HG02759 (cell line): ENCODE results near the gene MYL12B.
"Not testable (repeated sequence)": the region's sequence is repeated elsewhere in the genome, so short reads cannot be mapped to it uniquely, and the experiment has no call there.

Experiments used
- ATAC-seq: cut with Tn5 transposase; IDR thresholded peaks from one replicate; pipeline ENCODE4 v1.9.1; 2021; ENCODE audit warnings: mild to moderate bottlenecking, moderate library complexity; ENCODE audit not compliant: unreplicated experiment

MYL12B gene

DNA sequence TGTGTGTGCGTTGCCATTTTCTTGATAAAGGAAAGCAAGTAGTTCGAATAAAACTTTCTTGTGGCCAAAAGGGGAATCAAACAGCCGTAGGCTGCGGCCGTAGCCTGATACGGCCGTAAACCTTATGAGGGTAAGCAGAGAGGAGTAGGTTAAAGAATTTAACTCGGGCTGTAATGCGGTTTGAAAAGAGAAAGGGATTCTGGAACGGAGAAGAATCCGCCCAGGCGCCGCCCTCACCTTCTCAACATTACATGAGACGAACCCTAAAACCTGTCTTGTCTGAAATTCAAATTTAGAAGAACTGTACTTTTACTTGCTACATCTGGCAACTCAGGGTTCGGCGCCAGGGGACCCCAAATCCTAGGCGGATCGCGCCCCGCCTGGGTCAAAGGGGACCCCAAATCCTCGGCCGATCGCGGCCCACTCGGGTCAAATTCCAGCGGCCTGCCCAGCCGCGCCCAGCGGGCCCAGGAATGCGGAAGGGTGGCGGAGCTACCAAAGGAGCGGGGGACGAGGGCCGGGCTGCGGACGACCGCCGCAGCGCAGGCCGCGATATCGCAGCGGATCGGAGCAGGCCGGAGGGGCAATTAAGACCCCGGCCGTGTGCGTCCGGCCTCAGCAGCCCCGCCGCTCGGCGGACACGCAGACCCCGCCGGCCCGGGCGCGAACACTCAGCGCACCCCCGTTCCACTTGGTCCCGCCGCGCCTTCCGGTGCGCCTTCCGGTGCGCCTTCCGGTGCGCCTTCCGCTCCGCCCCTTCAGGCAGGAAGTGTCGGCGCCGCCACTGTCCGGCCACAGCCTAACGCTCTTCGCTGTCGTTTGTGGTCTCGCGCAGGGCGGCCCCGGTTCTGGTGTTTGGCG lies at the start of gene MYL12B:
Gene MYL12B (plus strand): TSS at position 761 of the 861 bp plus-strand sequence. CDS start 10,766 bp downstream, outside the sequence.
- peak; percentile 89 for ATAC-seq

DNA sequence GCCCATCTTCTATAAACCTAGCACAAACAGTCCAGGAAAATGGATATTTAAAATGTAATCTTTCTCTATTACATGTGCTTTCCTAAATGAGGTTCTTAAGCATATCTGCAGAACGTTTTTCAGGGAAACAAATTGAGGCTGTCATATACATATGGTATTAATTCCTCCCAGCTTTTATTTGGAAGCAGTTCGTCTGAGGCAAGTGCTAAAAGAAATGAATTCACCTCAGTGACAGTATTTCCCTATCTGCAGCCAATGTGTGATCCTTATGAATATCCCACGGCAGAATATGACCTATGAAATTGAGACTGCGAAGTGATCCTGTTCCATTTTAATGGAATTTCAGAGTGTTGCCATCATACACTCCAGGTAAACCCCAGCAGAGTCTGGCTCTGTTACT lies 49.3 kb upstream of the MYL12B start:
- ATAC-seq = no peak

DNA sequence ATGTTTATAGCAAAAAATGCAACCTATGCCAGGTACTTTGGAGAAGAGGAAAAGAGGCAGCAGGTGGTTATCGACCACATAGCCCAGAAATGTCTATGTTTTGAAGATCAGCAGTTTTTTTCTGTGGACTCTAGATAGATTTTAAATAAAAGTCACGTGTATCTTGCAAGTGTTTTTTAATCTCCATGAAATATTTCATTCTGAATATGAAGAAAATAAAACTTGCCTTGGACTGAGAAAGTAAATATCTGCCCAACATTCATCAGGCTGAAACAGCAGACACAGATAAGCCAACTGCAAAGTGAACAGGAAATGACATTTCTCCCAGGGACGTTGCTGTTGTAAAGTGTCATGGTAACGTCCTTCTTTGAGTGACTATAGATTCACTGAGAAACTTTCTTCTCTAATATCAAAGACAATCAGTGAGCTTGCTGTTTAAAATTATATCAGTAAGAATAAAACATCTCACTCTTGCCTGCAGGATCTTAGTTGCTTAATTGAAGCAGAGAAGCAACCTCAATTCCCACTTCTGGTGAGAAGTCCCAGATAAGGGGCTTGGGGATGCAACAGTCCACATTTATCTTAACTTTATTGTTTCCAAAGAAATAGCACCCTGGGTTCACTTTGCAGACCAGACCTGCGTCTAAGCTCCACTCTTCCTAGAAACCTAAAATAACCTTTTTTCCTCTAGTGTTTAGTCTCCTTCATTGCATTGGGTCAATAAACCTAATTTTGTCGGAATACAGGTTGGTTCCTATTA lies 48.5 kb upstream of the MYL12B start:
- ATAC-seq = no peak

DNA sequence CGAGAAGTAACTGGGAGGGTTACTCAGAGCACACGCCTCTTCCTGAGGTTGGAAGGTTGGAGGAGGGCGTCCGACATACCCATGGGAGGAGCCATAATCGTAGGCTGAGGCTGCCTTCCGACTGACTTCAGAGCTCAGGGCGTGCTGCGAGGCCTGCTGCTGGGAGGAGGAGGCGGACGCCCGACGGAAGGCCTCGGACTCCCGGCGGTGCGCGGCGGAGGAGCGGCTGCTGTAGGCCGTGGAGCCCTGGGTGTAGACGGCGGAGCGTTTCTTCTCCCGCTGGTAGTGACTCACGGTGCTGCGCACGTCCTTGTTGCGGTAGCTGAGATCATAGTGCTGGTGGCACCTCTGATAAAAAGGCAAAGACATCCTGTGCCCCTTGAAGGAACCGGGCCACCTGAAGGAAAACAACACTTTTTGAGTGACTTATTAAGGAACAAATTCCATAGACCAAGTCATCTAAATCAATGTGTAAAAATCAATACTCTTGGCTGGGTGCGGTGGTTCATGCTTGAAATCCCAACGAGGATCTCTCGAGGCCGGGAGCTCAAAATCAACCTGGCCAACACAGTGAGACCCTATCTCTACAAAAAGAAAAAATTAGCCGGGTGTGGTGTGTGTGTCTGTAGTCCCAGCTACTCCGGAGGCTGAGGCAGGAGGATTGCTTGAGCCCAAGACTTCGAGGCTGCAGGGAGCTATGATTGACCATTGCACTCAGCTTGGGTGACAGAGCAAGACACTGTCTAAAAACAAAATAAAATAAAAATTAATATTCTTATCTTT lies 46.9 kb upstream of the MYL12B start:
- no peak for ATAC-seq

DNA sequence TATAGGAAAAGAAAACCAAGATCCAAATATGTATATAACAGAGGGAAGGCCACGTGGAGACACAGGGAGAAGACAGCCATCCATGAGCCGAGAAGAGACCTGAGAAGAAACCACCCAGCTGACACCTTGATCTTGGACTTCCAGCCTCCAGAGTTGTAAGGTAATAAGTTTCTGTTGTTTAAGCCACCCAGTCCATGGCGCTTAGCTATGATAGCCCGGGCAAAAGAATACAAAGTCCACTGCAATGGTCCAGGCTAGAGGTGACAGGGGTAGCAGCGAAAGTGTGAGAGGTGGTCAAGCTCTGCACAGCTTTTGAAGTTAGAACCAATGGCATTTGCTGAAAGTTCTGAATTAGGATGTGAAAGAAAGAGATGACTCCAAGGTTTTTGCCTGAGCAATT lies 44.9 kb upstream of the MYL12B start:
- no peak for ATAC-seq

DNA sequence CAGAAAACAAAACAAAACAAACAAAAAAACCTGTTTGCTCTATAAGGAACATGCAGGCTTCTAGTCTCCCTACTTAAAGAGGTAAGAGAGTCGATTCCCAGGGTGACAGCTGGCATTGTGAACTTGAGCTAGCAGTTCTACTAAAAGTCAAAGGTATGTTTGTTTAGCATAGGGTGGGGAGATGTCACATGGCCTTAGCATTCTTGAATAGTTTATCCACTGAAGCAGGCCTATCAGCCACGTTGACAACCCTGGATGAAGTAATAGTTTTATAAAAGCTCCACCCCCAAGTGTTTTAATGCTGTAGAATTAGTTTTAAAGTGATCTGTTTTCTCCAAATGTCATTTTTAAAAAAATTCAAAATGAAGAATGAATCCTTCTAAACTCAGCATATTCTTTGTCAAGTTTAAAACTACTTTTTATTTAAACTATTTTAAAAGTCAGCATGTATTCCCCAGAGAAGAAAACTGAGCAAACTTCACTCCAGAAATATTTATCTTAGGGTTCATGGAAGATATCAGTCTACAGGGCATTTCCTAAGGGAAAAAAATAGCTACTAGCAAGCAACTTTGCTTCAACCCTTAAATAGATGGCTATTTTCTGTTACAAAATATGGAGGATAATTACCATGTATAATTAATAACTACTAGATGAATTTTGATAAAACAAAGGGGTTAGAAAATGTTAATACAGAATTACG lies 43.8 kb upstream of the MYL12B start:
- no peak for ATAC-seq

DNA sequence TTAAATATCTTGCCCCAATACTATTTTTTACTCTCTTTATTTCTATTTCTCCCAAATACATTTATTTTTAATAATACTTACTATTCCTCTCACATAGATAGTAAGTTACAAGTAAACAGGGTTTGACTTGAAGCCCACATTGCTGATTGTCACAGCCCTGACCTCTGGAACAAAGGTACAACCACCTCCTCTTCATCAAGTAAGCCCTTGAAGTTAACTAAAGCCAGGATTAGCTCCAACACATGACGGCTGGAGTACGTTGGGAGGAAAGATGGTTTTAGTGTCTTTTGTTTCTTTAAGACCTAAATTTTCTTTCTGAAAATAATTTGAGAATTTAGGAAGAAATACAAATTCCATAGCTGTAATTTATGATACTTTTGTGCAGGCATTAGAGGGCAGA lies 43.1 kb upstream of the MYL12B start:
- no peak for ATAC-seq

DNA sequence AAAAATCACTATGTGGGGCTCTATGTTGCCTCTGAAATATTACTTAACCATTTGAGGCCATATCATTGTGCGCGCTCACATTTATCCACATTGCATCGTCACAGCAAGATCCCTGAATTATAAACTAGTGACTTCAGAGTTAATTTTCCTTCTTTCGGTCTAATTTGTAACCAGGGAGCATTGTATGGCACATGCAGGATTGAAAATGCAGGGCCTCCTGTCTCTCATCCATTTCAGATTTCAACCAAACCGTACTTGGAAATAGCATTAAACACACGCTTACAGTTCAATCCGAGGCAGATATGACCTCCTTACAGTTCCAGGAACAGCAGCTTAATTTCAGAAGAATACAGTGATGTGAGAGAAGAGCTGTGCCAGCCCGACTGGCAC lies 42.7 kb upstream of the MYL12B start:
- no peak for ATAC-seq

DNA sequence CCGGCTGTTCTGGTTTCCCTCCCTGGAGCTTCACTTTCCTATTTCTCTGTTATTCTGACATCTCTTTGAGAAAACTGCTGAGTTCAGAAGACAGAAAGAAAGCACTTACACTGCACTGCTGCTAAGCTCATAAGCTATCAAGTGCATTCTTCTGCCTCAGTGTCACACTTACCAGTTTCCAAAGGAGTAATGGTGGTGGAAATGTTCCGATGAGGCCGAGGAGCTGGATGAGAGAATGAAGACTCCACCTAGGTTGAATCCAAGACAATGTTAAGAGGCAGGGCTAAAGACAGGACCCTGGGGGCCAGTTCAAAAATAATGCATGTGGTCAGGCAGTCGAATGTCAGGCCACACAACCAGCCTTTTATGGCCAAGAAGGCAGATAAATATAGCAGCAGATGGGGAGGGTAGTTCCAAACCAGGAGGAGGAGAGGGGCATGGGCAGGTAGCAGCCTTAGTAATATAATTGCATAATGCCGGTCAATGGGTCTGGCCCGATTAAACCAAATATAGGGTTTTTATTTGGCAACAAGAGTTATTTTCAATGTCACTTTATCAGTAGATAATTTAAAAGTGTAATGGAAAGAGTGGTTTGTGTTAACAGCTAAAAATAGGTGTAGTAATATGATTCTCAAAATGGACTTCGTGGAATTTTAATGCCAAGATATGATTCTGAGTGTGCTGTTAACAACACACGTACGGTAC lies 42.1 kb upstream of the MYL12B start, which contains the start of gene MYOM1:
Gene MYOM1 (minus strand): TSS at position 338 of the 705 bp plus-strand sequence. CDS start 4,745 bp downstream, outside the sequence.
- ATAC-seq = no peak

DNA sequence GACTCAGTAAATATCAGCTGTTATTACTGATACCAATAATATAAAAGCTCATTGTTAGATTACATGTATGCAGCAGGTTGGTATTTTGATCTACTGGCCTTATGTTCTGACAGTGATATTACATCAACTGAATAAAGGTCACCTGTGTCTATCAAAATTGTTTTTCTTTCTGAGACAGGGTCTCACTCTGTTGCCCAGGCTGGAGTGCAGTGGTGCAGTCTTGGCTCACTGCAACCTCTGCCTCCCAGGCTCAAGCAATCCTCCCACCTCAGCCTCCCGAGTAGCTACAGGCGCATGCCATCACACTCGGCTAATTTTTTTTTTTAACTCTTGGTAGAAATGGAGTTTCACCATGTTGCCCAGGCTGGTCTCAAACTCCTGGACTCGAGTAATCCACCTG lies 41.1 kb upstream of the MYL12B start:
- not testable (repeated sequence) for ATAC-seq

DNA sequence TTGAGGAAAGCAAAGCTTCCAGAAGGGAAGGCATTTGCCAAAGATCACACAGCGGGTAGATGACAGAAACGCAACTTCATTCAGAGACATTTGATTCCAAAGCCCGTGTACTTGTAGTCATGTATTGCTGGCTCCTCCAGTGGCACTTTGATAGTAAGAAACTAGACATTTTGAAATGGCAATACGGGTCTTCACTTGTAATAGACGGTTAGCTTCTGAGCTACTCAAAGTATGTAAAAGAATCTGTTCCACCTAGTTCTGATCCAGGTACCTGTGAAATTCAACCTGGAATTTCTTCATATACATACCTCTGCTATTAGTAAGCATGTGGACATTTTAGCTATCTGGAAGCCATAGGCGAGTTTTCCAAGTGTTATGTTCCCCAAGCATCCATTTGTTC lies 40.4 kb upstream of the MYL12B start:
- no peak for ATAC-seq

DNA sequence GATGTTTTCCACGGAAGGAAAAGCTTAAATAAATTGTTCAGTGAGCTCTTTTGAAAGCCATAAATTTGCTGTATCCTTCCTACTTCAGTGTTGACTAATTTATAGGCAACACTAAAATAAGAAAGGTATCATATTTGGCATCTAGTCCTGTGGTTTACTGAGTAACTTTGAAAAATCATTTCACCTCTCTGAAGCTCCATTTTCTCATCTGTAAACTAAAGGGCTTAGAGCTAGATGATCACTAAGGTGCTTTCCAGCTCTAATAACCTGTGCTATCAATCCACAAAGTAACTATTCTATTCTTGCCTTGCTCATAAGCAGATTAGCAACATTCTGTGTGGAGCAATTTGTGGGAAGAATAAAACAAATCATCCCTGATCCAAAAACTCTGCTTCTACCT lies 38.6 kb upstream of the MYL12B start:
- ATAC-seq = peak; percentile 69

DNA sequence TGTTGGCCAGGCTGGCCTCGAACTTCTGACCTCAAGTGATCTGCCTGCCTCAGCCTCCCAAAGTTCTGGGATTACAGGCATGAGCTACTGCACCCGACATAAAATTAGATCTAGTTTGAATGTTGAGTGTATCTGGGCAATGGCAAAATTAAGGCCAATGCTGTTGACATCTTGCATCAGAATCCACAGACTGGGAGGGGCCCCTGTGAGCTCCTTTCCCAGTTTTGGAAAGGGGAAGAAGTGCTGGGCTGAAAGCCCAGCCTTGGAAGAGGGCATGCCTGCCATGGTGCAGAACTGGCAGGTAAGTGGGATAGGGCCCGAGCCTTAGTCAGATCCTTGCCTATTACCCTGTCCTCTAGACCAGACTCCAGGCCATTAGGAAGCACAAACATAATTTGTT lies 37.7 kb upstream of the MYL12B start:
- no peak for ATAC-seq

DNA sequence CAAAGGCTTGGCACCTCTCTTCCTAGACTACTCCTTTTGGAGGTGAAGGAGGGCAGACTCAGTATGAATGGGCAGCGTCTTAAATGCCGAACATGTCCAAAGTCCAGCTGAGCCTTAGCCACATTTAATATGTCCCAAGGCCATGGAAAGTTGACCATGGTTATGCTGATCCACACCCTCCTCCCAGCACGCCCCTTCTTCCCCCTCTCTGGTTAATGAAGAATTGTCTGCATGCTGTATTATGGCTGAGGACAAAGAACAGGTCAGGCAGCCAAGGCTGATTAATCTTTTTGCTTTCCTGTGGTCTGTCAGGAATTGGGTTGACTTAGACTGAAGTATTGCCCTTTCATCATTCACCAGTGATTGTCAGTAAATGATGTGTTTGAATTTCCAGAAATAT lies 36.3 kb upstream of the MYL12B start:
- ATAC-seq = no peak

DNA sequence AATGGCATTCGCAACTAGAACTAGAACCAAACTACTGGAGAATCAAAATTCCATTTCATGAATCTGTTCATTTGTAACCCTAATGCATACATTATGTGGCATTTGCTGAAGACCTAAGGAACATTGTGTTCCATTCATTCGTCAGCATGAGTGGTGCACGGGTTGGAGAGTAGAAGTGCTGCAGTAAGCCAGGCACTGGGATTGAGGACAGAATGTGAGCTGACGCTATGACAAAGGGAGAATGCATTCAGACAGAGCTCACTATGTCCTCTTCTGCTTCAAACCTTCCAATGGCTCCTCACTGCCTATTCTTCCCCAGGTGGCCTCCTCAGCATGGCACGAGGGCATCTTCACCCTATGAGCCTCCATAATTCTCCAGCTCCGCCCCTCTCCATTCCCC lies 35.9 kb upstream of the MYL12B start:
- ATAC-seq = no peak

DNA sequence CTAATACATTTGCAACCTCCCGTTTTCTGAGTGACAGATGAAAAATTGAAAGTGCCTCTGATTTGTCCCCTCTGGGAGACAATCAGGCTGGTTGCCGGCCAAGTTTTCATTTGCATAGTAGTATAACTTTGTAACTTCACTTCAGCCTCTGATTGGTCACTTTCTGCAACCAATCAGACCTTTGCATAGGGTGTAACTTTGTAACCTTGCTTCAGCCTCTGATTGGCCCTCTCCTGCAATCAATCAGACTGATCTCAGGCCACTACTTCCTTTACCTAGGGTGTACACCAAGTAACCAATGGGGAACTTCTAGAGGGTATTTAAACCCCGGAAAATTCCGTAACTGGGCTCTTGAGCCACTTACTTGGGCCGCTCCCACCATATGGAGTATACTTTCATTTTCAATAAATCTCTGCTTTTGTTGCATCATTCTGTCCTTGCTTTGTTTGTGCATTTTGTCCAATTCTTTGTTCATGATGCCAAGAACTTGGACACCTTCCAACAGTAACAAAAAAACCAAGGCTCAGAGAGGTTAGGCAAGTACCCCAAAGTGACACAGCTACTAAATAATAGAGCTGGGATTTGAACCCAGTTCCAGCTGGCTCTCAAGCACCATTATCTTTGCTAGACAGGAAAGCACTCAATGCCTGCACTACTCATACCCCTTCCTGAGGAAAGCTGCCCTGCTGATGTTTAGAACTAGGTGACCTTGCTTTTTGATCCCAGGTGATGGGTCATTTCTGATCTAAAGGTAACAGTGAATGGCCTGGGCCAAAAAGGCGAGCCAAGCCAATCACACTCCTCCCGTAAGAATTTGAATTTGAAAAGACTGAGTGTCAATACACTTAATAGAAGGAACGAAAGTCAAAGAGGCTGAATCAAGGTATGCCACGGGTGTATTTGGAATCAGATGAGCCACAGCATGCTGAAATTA lies 31.3 kb upstream of the MYL12B start:
- ATAC-seq = no peak

DNA sequence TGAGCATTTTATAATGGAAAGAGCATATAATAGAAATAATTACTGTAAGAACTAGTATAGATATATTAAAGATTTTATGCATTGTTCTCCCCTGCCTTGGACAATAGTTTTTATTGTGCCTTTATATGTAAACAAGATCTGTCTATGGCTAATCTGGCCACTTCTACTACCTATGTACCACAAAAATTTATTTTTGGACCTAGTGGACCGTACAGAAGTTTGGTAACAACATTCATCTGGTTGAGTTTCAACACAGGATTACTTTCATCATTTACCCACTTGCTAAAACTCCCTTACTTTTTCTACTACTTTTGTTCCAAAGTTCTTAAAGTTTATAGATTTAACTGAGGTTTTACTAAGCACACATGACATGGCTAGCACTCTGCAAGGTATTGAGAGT lies 28.9 kb upstream of the MYL12B start:
- ATAC-seq = no peak

DNA sequence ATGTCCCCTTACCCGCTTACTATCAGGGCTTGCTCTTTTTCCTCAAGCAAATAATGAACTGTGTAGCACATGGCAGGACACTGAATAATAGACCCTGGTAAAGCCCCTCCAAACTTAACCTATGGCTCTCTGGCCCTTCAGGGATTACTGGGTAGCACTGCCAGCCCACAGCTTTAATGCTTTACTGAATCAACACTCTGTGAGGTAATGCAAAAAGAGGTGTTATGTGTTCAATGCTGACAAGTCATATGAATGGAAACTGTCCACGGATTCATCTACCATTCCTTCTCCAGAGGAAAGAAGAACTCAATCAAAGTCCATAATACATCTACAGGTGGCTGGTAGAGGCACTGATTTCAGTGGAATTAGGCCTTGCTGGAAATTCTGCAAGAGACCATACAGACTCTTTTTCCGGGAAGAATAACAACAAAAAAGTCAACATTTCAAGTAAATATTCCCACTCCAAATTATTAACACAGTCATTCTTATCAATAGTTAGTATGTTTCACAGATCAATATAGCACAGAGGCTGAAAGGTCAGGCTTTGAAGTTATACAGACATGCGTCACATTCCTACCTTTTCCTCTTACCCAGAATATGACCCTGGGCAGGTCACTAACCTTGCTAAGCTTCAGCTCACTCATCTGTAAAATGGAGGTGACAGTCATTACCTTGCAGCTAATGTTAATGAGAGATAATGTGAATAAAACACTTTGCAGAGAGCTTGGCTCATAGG lies 28.3 kb upstream of the MYL12B start:
- no peak for ATAC-seq
